Measurements from ENCODE around the gene XKR3.

- TF ChIP-seq YY1 (IDR thresholded peaks at IDR 0.05; ENCODE audit: insufficient read depth, insufficient read length) (no peak), ZNF274 (IDR thresholded peaks at IDR 0.05; ENCODE audit: low read depth, low read length) (no peak)
Observed at GRCh38 chr22:16827506-16827905, 2.3 kb upstream of the XKR3 start.
